PC-3 (cell line): ENCODE data around the gene R3HDM2. TPM values are rescaled to one million over a fixed set of nuclear protein-coding genes. Genes with fewer than 3 reads are reported as not detected.

ENCODE experiments used
- ATAC-seq: fragments of 200-7000 bp; cut with Tn5 transposase; 2 replicates; pipeline ENCODE4 v1.9.1; 2020; ENCODE audit warnings: mild to moderate bottlenecking, moderate library complexity
- BruUV-seq: library from RNA; stranded (reverse); fragments of 400-500 nt; replicated peaks from 2 replicates; lab custom pipeline; 2021; lab: Mats Ljungman, UMichigan
- CTCF ChIA-PET: fragments of 300-600 bp; sonication (Branson Sonifier 250); formaldehyde crosslinking; loops from one replicate; lab custom pipeline; 2022; ENCODE audit warnings: antibody characterized with exemption; lab: Charles Lee
- POLR2A ChIA-PET: fragments of 300-600 bp; sonication (Branson Sonifier 250); formaldehyde crosslinking; loops from one replicate; lab custom pipeline; 2022; ENCODE audit warnings: antibody characterized with exemption; ENCODE audit not compliant: unreplicated experiment; lab: Charles Lee
- DNase-seq: peaks from one replicate; pipeline ENCODE4 v3.0.0-alpha.2; 2015
- H2AFZ ChIP-seq: fragments of 300-600 bp; sonication (generic); 2 replicates; pipeline ENCODE4 v1.6.0; 2016; ENCODE audit warnings: antibody characterized with exemption, low read length
- H3F3A ChIP-seq: fragments of 300-600 bp; sonication (generic); one replicate; pipeline ENCODE4 v1.6.0; 2017; ENCODE audit warnings: antibody characterized with exemption, low read length, control low read depth, mild to moderate bottlenecking; ENCODE audit not compliant: unreplicated experiment
- H3K27ac ChIP-seq: fragments of 300-600 bp; sonication (generic); 2 replicates; pipeline ENCODE4 v1.5.1; 2016; ENCODE audit warnings: mild to moderate bottlenecking, low read length
- H3K27me3 ChIP-seq: fragments of 300-600 bp; sonication (generic); 2 replicates; pipeline ENCODE4 v1.6.1; 2016; ENCODE audit warnings: low read length, mixed read lengths
- H3K36me3 ChIP-seq: fragments of 300-600 bp; sonication (generic); 2 replicates; pipeline ENCODE4 v1.6.1; 2016; ENCODE audit warnings: low read depth, mixed run types, low read length, mixed read lengths
- H3K4me1 ChIP-seq: fragments of 300-600 bp; sonication (generic); 2 replicates; pipeline ENCODE4 v1.5.1; 2016; ENCODE audit warnings: low read length; ENCODE audit not compliant: insufficient read depth
- H3K4me2 ChIP-seq: fragments of 300-600 bp; sonication (generic); 2 replicates; pipeline ENCODE4 v1.6.0; 2016; ENCODE audit warnings: low read length
- H3K4me3 ChIP-seq: fragments of 300-600 bp; sonication (generic); 2 replicates; pipeline ENCODE4 v1.5.1; 2016; ENCODE audit warnings: mild to moderate bottlenecking, low read length, mixed read lengths
- H3K79me2 ChIP-seq: fragments of 300-600 bp; sonication (generic); 2 replicates; pipeline ENCODE4 v1.6.1; 2017; ENCODE audit warnings: low read length, mixed read lengths
- H3K9ac ChIP-seq: fragments of 300-600 bp; sonication (generic); 2 replicates; pipeline ENCODE4 v1.6.0; 2016; ENCODE audit warnings: mild to moderate bottlenecking, low read length
- H3K9me2 ChIP-seq: fragments of 300-600 bp; sonication (generic); replicated peaks from 2 replicates; pipeline ENCODE4 v1.6.1; 2016; ENCODE audit warnings: mixed run types, low read length, mixed read lengths
- H3K9me3 ChIP-seq: fragments of 300-600 bp; sonication (generic); 2 replicates; pipeline ENCODE4 v1.6.1; 2016; ENCODE audit warnings: low read length, mixed read lengths
- H4K20me1 ChIP-seq: fragments of 300-600 bp; sonication (generic); 2 replicates; pipeline ENCODE4 v1.6.1; 2016; ENCODE audit warnings: low read length, mixed read lengths
- EZH2 ChIP-seq: fragments of 300-600 bp; sonication (generic); IDR thresholded peaks from one replicate; pipeline ENCODE4 v1.6.1; 2017; ENCODE audit warnings: antibody characterized with exemption, mild to moderate bottlenecking, low read length; ENCODE audit not compliant: unreplicated experiment
- EZH2phosphoT487 ChIP-seq: fragments of 300-600 bp; sonication (generic); IDR thresholded peaks from 2 replicates; pipeline ENCODE4 v1.6.1; 2018; ENCODE audit warnings: mild to moderate bottlenecking, antibody characterized with exemption, low read length, borderline replicate concordance
- intact Hi-C: fragments of 100-400 bp; cut with micrococcal nuclease; formaldehyde crosslinking; loops from 2 replicates; pipeline ENCODE4 v1.9.0; 2023
- total RNA-seq: library from RNA; depleted of rRNA; stranded (reverse); fragments of >200 nt; gene quantifications from 2 replicates; pipeline ENCODE4 v1.2.3, GENCODE V29; 2014
- TF ChIP-seq, protein P1 (sequence below): fragments of 300-600 bp; sonication (generic); conservative IDR thresholded peaks from 2 replicates; pipeline ENCODE4 v1.5.1; 2017; ENCODE audit warnings: antibody characterized with exemption, low read depth, mild to moderate bottlenecking, low read length

Gene R3HDM2
- total RNA-seq, 1 experiment from 2014 or later = 14.0 TPM

DNA sequence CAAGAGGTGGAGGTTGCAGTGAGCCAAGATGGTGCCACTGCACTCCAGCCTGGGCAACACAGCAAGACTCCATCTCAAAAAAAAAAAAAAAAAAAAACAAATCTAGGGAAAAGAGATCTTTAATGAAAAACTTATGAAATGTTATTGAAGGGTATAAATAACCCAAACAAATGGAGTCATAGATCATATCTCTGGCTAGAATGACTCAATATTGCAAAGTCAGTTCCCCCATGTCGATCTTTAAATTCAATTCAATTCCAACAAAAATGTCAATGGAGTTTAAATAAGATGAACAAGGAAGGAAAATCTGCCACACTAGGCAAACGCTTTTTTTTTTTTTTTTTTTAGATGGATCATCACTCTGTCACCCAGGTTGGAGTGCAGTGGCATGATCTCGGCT lies 78.7 kb downstream of the R3HDM2 start:
- Histone ChIP-seq H3K27ac (no peak overlapping the region), H2AFZ (no peak overlapping the region), H3F3A (no peaks in the 10 kb centered on the region), H3K27me3 (no peaks in the 10 kb centered on the region), H3K4me2 (no peak overlapping the region), H3K36me3 (0 out of 2 replicates have a peak, but pooled peaks cover 5% of the 10 kb centered on the region), H4K20me1 (no peaks in the 10 kb centered on the region), H3K9ac (no peak overlapping the region), H3K9me2 (no peaks in the 10 kb centered on the region), H3K79me2 (no peaks in the 10 kb centered on the region), H3K4me1 (no peaks in the 10 kb centered on the region), H3K9me3 (no peaks in the 10 kb centered on the region), H3K4me3 (no peak overlapping the region)
- TF ChIP-seq EZH2phosphoT487 = no peak
- TF ChIP-seq EZH2 = no peak
- TF ChIP-seq, protein P1, sequence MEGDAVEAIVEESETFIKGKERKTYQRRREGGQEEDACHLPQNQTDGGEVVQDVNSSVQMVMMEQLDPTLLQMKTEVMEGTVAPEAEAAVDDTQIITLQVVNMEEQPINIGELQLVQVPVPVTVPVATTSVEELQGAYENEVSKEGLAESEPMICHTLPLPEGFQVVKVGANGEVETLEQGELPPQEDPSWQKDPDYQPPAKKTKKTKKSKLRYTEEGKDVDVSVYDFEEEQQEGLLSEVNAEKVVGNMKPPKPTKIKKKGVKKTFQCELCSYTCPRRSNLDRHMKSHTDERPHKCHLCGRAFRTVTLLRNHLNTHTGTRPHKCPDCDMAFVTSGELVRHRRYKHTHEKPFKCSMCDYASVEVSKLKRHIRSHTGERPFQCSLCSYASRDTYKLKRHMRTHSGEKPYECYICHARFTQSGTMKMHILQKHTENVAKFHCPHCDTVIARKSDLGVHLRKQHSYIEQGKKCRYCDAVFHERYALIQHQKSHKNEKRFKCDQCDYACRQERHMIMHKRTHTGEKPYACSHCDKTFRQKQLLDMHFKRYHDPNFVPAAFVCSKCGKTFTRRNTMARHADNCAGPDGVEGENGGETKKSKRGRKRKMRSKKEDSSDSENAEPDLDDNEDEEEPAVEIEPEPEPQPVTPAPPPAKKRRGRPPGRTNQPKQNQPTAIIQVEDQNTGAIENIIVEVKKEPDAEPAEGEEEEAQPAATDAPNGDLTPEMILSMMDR = no peak
- ChIA-PET POLR2A (no interaction called here), CTCF (no interaction called here)
- intact Hi-C loops = no loop called here
- DNase-seq (peak; percentile 8), ATAC-seq (no peak)
- no TSS peak for BruUV-seq

DNA sequence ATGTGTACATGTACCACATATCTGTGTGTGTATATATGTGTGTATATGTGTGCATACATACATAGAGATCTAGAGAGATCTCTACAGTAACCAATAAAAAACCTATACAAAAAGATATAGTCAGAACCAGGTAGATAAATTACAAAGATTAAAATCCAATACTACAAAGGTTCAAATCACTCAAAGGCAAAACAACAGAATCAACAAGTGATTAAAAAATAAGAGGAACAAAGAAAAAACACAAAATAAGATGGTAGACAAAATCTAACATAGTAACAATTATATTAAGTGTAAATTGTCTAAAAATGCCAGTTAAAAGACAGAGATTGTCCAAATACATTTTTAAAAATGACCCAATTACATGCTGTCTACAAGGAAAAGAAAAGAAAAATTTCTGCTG lies 83.6 kb downstream of the R3HDM2 start:
- BruUV-seq = no TSS peak
- POLR2A ChIA-PET = no interaction called here
- H3K79me2 ChIP-seq = no peaks in the 10 kb centered on the region
- ATAC-seq (no peak), DNase-seq (no peak)
- H3F3A ChIP-seq = no peaks in the 10 kb centered on the region
- no peaks in the 10 kb centered on the region for H3K9me2 ChIP-seq
- H3K9ac ChIP-seq = no peak overlapping the region
- CTCF ChIA-PET = no interaction called here
- H3K36me3 ChIP-seq = 0 out of 2 replicates have a peak, but pooled peaks cover 7% of the 10 kb centered on the region
- no peaks in the 10 kb centered on the region for H4K20me1 ChIP-seq
- no peak overlapping the region for H3K27ac ChIP-seq
- H3K4me1 ChIP-seq = no peaks in the 10 kb centered on the region
- no peak overlapping the region for H2AFZ ChIP-seq
- TF ChIP-seq, protein P1 = no peak
- TF ChIP-seq EZH2 (no peak), EZH2phosphoT487 (no peak)
- intact Hi-C loops = no loop called here
- H3K4me2 ChIP-seq = no peak overlapping the region
- no peaks in the 10 kb centered on the region for H3K9me3 ChIP-seq
- H3K27me3 ChIP-seq = no peaks in the 10 kb centered on the region
- no peak overlapping the region for H3K4me3 ChIP-seq

DNA sequence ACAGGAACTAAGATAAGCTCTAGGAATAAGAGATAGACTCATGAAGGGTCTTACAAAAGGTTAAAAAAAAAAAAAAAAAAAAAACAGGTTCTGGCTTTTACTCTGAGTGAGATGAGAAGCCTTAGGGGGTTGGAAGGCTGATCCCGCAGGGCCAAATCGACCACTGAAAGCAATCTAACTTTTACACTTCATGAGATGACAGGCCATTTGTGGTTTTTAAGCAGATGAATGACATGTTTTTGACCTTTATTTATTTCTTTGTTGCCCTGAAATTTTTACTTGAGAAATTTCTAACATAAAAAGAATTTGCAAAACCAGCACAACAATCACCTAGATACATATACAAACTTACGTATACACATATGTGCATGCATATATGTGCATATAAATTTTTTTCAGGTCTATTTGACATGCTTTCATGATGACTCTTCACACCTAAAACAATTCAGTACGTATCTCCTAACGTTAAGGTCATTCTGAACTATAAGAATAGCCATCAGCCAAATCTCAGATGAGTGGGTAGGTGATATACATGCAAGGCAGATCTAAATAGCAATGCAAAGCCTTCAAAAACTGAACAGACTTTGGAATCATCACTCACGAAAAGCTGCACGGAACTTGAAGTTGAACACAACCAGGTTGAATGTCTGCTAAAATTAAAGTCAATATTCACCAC lies 87.0 kb downstream of the R3HDM2 start:
- Histone ChIP-seq H2AFZ (no peak overlapping the region), H3K36me3 (0 out of 2 replicates have a peak, but pooled peaks cover 7% of the 10 kb centered on the region), H3K4me2 (no peak overlapping the region), H3K9me2 (no peaks in the 10 kb centered on the region), H3K9me3 (no peaks in the 10 kb centered on the region), H3K4me1 (no peaks in the 10 kb centered on the region), H3K9ac (no peak overlapping the region), H3K27me3 (no peaks in the 10 kb centered on the region), H4K20me1 (no peaks in the 10 kb centered on the region), H3F3A (no peaks in the 10 kb centered on the region), H3K4me3 (no peak overlapping the region), H3K79me2 (no peaks in the 10 kb centered on the region), H3K27ac (no peak overlapping the region)
- intact Hi-C loops = no loop called here
- BruUV-seq = no TSS peak
- TF ChIP-seq, protein P1 = no peak
- no peak for TF ChIP-seq EZH2
- TF ChIP-seq EZH2phosphoT487 = no peak
- CTCF ChIA-PET = interaction anchor here (0.6 kb wide), 1 partner anchor 12 kb away, joined by 4 read pairs; no protein-coding TSS in a partner anchor
- POLR2A ChIA-PET = interaction anchor here (0.5 kb wide), 1 partner anchor 24 kb away, joined by 5 read pairs; no protein-coding TSS in a partner anchor
- ATAC-seq (no peak), DNase-seq (no peak)
